Measurements from ENCODE around the gene CYB561.

The CYB561 gene

DNA sequence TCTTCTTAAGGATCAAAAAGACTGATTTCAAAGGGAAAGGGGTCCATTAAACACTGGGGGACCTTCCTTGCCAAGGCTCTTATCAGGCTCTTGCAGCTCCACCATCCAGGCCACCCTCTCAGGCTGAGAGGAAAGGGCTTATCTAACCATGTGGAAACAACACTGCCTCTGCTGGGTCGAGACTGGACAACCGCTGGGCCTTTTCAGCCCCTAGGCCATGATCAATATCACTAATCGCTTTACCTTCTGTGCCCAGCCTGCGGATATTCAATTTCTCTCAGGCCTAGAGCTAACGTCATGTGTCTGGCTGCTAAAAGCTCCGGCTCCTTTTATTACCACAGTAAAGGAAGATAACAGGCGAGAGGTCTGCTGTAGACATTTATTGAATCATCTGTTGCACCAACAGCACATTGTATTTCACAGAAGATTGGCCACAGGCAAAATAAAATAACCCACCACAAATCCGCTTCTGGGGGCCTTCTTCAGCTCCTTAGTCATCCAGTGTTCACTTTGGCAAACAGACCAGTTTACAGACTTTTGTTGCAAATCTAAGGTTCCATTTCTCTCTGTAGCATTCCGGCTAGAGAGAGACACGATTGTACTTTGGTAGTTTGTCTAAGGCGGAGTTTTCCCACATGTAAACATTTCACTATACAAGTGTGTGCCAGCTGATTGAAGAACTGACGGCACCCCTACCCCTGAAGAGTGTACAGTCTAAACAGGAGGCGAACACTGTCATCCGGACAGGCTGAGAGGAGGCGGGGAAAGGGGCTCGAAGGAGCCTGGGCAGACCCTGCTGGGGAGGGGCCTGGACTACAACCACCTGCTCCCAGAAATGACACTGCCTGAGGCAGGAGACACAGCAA lies 13.9 kb downstream of the CYB561 start:
- no peak for DNase-seq

DNA sequence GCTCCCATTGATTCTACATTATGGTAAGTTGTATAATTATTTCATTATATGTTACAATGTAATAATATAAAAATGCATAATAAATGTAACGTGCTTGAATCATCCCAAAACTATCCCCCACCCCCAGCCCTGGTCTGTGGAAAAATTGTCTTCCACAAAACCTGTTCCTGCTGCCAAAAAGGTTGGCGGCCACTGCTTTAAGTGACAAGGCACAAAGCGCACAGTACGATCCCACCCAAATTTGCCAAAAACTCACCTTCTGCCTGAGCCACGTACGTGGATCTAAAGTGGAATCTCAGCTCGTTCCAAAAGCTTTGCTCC lies 14.5 kb downstream of the CYB561 start:
- DNase-seq: no peak

DNA sequence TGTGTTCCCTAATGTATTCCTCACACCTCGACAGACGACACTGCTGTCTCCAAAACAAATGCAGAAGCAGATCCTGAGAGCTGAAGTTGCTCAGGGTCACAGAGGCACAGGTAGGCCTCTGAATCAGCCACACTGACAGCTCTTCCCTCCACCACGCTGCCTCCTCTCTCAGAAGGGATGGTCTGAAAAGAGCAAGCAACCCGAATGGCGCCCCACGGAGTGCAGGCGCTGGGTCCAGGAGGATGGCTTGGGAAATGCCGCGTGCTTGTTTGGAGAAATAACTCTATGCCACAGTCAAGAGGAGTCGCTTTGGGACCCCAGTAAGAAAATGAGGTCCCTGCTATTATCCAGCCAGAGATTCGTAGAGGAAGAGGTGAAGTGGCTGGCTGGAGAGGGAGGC lies 15.9 kb downstream of the CYB561 start:
- DNase-seq: no peak

DNA sequence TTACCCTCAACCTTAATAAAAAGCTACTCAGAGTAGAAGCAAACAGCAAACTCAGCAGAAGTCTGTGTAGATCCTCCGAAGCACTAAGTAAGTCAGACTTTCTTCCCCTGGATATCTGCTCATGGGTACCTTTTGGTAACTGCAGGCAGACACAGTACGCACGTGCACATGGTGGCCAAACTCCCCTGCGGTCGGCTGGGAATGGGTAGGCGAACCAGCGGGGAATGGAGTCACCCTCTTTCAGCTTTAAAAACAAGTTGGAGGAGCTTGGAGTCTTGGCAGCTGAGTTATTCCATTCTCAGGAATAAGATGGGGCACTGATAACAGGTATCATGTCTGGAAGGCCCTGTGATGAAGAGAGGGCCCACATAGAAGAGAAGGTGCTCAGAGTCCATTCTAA lies 16.3 kb downstream of the CYB561 start:
- no peak for DNase-seq

DNA sequence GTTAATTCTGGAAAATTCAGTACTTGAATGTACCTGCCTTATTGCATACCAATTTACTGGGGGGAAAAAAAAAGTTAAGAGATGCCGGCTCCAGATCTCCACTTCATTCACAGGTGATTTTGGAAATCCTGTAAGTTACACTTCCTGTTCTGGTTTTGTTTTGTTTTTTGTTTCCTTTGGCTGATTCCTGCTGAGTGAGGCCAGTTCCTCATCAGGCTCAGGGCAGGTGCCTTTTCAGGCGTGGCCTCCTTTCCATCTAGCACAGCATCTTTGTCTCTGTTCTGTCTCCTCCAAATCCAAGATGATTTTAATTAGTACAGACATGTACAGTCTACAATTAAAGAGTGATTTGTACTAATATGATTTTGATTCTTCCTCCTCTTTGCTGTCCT lies 19.2 kb downstream of the CYB561 start:
- DNase-seq: no peak

DNA sequence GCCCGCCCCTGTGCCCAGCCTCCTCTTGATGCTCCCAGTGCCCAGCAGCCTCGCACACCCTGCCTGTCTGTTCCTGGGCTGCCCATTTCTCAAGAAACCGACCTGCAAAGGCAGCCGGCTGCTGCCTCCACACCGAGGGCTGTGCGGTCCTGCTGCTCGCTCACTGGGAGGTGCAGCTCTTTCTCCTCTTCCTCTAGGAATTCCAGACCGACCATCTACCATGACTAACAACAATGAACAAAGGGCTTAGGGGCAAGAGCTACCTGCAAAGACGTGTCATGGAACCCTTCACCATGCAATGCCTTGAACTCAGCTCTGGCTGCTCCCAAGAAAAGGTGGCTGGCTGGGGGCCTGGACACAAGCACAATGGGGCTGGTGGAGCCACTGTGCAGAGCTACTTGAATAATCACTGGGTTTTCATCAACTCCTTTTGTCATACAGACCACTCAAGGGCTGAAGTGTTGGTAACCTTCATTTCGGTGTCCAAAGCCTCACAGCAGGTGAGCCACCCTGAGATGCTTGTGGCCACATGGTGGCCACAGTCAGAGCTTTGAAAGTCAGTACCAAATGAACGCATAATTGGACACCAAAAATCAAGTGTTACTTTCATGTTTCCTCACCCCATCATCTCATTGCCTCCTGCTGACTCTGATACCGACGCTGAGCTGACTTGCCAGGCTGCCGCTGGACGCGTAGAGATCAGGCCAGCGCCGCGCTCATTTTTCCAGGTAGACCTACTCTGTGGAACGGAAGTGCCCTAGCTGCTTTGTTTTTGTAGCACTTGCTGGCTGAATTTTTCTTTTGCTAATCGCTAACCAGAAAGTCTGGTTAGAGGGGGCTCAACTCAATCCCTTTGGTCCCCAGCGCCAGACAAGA lies 19.8 kb downstream of the CYB561 start:
- DNase-seq: no peak

DNA sequence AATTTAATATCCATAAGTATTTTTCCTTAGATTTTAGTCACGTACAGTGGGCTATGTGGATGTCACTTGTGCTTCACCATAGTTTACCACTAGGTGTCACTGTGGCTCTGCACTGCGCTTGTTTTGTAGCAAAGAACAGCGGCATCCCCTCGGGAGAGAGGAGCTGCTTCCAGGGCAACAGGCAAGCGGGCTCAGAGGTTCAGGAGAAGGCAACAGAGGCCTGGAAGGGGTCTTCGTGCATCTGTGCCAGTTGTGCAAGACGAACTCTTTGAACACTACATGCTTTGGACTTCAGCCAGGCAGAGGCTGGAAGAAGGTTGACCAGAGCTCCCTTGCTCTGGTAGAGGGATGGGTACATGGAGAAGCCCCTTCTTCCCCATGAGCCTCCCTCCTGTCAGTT lies 20.6 kb downstream of the CYB561 start:
- DNase-seq: no peak

DNA sequence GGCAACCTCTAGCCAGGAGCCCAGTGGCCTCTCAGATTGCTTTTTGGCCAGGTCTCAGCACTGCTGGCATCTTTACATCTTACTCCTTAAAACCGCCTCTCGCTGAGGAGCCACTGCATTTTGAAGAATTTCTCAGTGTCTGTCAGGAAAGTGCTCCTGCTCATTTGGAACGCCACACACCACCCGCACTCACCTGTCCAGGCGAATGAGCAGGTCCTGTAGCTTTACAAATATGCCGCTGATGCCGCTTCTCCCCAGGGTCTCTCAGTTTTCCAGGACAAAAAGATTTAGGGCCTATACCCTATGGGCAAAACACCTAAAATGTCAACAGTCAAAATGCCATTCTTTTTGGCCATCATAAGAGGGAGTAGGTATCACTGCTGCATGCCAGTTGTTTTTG lies 22.1 kb downstream of the CYB561 start:
- no peak for DNase-seq

DNA sequence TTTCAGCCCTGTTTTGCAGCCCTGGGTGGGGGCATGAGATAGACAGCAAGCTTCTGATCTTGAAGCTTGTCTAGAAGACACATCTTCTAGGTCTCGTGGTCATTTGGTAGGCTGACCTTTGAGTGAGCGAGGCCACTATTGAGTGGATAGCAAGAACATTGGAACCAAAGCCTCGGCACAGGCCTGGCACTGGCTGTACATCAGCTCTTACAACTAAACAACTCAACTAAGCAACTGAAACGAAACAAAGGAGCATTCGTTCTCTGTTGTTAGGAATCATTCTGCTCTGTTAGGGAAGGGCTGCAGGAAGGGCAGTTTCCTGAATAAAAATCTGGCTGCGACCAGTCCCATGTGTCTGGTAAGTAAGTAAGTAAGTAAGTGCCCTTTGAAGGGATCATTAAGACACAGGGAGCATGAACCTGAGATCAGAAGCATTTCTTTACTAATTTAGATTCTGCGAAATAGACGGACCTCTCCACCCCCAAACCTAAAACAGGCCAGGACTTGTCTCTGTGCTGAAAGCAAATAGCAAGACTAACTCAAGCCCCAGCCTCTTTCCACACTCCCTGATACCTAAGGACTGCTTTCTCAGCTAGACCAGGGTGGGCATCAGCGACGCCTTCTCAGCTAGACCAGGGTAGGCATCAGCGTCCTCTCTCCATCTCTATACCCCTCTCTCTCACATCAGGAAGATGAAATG lies 22.7 kb downstream of the CYB561 start:
- no peak for DNase-seq

DNA sequence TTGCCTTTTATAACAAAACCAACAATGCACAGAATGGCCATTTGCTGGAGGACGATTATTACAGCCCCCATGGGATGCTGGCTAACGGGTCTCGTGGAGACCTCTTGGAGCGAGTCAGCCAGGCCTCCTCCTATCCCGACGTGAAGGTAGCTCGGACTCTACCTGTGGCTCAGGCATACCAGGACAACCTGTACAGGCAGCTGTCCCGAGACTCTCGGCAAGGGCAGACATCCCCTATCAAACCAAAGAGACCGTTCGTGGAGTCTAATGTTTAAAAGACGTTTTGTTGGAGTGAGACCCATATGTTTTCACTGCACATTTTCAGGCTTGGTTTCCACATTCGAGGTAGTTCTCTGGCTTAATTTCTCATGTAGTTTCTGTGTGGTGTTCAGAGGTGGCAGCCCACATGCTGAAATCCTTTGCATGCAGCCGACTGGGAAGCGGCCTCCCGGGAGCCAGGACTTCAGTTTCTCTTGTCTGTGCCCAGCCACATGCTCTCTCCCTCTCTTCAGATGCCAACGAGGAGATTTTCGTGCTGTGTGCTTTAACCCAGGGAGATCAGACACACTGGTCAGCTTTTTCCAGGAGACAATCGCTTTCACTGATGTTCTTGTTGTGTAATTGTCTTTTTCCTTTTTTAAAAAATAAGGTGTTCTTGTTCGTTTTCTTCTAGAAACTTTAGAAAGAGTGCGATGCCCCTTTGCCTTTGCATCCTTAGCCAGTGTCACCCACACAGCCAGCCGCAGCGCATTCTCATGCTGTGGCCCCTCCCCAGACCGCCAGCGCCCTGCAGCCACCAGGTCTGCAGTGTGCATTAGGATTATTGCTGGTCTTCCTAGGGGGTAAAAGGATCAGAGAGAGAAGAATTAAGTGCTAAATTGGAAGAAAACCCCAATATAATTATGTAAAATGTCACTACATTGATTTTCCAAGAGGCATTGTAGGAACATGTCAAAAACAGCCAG lies 24.1 kb downstream of the CYB561 start:
- DNase-seq: no peak

DNA sequence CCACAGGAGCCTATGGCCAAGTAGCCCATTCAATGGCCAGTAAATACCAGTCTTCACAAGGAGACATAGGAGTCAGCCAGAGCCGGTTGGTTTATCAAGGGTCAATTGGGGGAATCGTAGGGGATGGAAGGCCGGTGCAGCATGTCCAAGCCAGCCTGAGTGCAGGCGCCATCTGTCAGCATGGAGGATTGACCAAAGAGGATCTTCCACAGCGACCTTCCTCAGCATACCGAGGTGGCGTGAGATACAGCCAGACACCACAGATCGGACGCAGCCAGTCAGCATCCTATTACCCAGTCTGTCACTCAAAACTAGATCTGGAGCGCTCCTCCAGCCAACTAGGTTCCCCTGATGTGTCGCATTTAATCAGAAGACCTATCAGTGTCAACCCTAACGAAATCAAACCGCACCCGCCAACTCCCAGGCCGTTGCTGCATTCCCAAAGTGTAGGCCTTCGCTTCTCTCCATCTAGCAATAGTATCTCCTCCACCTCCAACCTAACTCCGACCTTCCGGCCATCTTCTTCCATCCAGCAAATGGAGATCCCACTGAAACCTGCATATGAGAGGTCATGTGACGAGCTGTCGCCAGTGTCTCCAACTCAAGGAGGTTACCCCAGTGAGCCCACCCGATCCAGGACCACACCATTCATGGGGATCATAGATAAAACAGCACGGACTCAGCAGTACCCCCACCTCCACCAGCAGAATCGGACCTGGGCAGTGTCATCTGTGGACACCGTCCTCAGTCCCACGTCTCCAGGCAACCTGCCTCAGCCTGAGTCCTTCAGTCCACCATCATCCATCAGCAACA lies 25.0 kb downstream of the CYB561 start:
- no peak for DNase-seq

DNA sequence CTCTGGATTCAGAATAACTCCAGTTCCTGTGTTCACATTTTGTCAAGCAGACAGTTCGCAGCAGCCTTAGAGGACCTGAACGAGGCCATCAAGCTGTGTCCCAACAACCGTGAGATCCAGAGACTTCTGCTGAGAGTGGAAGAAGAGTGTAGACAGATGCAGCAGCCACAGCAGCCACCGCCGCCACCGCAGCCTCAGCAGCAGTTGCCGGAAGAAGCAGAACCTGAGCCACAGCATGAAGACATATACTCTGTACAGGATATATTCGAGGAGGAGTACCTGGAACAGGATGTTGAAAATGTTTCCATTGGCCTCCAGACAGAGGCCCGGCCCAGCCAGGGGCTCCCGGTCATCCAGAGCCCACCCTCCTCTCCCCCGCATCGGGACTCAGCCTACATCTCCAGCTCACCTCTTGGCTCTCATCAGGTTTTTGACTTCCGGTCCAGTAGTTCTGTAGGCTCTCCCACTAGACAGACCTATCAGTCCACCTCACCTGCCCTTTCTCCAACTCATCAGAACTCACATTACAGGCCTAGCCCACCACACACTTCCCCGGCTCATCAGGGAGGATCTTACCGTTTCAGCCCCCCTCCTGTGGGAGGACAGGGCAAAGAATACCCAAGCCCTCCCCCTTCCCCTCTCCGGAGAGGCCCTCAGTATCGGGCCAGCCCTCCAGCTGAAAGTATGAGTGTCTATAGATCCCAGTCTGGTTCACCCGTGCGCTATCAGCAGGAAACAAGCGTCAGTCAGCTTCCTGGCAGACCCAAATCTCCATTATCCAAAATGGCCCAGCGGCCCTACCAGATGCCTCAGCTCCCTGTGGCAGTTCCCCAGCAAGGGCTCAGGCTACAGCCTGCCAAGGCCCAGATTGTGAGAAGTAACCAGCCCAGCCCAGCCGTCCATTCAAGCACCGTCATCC lies 25.9 kb downstream of the CYB561 start:
- no peak for DNase-seq

DNA sequence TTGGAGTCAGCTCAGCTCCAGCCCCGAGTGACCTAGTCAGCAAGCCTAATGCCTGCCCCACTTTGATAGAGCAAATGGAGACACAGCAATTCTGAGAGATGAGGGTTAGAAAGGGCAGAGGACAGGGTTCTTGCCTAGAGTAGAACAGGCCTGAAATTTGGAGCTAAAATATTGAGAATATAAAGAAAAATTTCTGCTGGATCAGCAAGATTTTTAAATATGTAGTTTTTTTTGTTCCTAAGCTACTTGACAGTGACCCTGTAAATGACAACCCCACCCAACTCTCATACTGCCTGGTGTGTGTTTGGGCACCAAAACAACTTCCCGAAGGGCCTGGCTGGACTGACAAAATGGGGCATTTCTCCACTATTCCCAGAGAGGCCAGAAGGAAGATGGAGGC lies 26.7 kb downstream of the CYB561 start:
- no peak for DNase-seq

DNA sequence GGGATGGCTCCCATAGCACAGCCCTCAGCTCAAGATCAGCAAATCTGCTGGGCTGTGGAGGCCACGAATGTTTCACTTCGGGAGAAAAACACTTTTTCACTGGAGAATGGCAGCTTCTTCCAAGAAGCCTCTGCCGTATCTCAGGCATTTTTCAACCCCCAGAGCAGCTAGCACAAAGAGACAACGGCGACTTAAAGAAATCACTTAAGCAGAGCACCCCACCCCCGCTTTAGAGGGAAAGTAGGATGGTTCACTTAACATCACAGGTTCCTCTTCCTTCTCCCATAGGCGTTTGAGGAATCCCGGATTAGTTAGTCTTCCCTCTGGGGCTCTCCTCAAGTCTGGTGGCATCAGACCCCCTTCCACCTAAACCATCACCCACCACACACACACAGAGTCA lies 27.6 kb downstream of the CYB561 start:
- no peak for DNase-seq

DNA sequence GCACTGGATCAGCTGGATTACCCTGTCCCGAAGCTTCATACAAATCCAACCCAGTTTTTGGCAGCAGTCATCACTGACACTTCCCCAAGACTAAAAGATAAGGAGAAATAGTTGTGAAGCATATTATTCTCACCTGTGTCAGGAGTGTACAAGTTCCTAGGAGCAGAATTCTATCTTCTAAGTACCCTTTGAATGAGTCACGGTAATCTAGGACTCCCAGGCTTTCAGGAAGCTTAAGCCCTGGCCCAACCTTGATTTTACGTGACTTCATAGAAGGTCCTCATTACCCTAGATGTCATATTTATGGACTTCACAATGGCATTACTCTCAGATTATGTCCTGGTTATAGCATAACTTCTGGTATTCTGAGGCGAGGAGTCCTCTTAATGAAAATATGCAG lies 31.9 kb downstream of the CYB561 start:
- no peak for DNase-seq

DNA sequence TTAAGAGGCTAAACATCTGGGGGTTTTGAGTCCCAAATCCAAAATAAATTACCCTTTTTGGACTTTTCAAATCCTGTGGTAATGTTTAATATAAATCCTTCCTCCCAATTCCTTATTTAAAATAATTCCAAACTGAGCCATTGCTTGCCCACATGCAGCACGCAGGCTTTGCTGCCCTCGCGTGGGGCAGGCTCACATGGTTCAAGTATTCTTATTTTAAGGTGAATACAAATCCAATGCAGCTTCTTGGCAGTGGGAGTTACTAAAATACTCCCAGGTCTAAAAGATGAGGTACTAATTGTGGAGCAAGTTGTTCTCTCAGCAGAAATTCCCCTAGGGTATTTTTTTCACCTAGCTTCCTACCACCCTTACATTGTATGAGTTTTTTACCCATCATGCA lies 33.0 kb downstream of the CYB561 start:
- DNase-seq: no peak

DNA sequence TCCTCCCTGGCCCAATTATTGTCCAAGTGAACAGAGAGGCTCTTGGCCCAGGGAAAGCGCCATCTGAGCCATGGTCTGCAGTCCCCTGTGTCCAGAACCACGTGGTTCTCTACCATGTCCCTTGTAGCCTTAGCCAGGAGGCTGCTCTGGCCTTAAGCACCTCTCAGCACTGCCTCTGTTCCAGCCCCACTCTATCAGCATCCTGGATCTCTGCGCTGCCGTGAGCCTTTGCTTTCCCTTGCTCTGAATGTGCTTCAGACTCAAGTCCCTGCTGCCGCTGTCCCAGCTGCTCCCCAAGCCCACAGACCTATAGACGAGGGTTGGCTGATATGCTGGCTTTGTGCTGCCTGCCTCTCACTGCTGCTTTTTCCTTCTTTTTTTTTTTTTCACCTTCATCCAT lies 33.9 kb downstream of the CYB561 start:
- no peak for DNase-seq

DNA sequence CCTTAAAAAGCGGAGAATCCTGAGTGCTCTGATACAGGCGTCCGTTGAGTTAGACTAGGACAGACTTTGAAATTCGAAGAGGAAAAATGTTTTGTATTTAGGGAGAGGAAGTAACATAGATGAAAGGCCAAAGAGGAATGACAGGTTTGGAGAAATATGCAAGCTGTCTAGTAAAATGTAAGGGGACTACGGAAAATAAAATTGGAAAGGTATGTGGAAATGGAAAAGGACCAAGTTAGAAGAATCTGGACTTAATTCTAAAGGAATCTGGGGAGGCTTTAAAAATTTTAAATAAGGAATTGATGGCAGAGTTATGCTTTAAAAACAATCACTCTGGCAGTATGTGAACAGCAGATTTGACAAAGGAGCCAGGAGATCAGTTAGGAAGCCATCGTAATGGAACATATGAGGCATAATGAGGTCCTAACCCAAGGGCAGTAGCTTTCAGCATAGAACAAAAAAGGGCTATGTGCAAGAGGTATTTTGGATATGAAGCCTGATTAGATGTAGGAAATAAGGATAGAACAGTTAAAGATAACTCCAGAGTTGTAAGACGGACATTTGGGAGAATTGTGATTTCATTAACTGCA lies 38.3 kb downstream of the CYB561 start:
- DNase-seq: no peak

DNA sequence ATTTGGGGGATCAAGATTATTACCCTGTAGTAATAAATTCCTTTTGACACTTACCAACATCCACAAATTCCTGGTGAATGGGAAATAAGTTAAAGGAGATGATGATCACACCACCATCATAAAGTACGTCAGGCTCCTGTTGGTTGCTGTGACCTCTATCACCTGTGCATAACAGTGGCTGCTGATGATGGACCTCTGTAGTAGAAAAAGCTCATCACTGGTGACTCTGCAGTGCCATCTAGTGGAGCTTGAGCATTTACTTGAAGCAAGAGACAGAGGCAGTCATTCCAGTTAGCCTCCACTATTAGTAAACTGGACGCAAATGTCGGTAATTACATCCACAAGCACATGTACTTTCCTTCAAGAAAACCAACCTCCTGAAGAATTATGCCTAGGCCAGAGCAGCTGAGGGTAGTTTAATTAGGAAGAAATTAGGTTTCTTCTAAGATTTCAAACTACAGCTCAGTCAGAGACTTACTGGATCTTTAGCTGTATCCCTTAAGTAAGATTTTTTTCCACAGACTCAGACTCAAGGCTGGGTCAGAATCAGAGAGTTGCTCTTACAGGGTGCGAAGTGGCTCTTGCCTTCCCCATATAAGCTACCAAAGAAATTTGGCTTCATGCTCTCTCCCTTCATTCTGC lies 39.3 kb downstream of the CYB561 start:
- DNase-seq: no peak

Data from cortex of kidney (tissue), 1 donor.